CD14-positive monocyte (primary cell): ENCODE data around the gene HS6ST1. TPM values are rescaled to one million over a fixed set of nuclear protein-coding genes. Genes with fewer than 3 reads are reported as not detected.

ENCODE experiments used
- DNase-seq, 3 donors: peaks; one replicate each; pipeline ENCODE4 v3.0.0-alpha.2; 2011 to 2022
- H2AFZ ChIP-seq: 2 replicates; pipeline ENCODE4 v1.6.0; 2012; ENCODE audit warnings: mild to moderate bottlenecking, low read depth, low read length, inconsistent platforms; ENCODE audit not compliant: insufficient read depth, poor library complexity, severe bottlenecking
- H3K27ac ChIP-seq, 2 donors: 1 replicate in 1 of 2; 2 replicates in 1 of 2; pipeline ENCODE4 v1.5.1; 2012 to 2013; ENCODE audit warnings: low read length in 2 of 2, control low read depth in 1 of 2, inconsistent platforms in 1 of 2, low read depth in 1 of 2, mild to moderate bottlenecking in 1 of 2
- H3K27me3 ChIP-seq, 2 donors: one replicate each; pipeline versions ENCODE4 v1.6.0 to v1.6.1; 2011 to 2013; ENCODE audit warnings: low read length in 2 of 2; ENCODE audit not compliant: control insufficient read depth in 2 of 2, insufficient read depth in 2 of 2
- H3K36me3 ChIP-seq, 2 donors: replicated peaks in 1 of 2; 1 replicate in 1 of 2; 2 replicates in 1 of 2; pipeline versions ENCODE4 v1.5.1 to v1.6.1; 2012 to 2013; ENCODE audit warnings: low read length in 2 of 2, control low read depth in 1 of 2, inconsistent platforms in 1 of 2, mild to moderate bottlenecking in 1 of 2; ENCODE audit not compliant: insufficient read depth in 2 of 2, control insufficient read depth in 1 of 2
- H3K4me1 ChIP-seq, 2 donors: 1 replicate in 1 of 2; 2 replicates in 1 of 2; pipeline versions ENCODE4 v1.5.1 to v1.6.1; 2012 to 2013; ENCODE audit warnings: low read length in 2 of 2, control low read depth in 1 of 2, inconsistent platforms in 1 of 2, mild to moderate bottlenecking in 1 of 2, moderate library complexity in 1 of 2; ENCODE audit not compliant: insufficient read depth in 2 of 2, control insufficient read depth in 1 of 2
- H3K4me2 ChIP-seq: replicated peaks from 2 replicates; pipeline ENCODE3; 2012; ENCODE audit warnings: low read length, moderate library complexity, mild to moderate bottlenecking; ENCODE audit not compliant: poor library complexity, severe bottlenecking; ENCODE audit errors: extremely low read depth
- H3K4me3 ChIP-seq, 3 experiments: fragments of 200-600 bp in 1 of 3; sonication (generic) in 1 of 3; replicated peaks in 1 of 3; 1 replicate in 2 of 3; 2 replicates in 1 of 3; pipeline ENCODE4 v1.5.1; 2011 to 2013; ENCODE audit warnings: low read length in 3 of 3, mild to moderate bottlenecking in 3 of 3, control low read depth in 2 of 3, low read depth in 2 of 3, inconsistent platforms in 1 of 3, moderate library complexity in 1 of 3
- H3K79me2 ChIP-seq: 2 replicates; pipeline ENCODE4 v1.6.0; 2012; ENCODE audit warnings: mild to moderate bottlenecking, control low read depth, inconsistent platforms, low read length, moderate library complexity; ENCODE audit not compliant: insufficient read depth
- H3K9ac ChIP-seq: 2 replicates; pipeline ENCODE4 v1.6.0; 2017; ENCODE audit warnings: low read length, mild to moderate bottlenecking; ENCODE audit not compliant: insufficient read depth, poor library complexity, severe bottlenecking
- H3K9me3 ChIP-seq, 2 donors: replicated peaks in 1 of 2; 1 replicate in 1 of 2; 2 replicates in 1 of 2; pipeline versions ENCODE4 v1.5.1 to v1.6.1; 2012 to 2013; ENCODE audit warnings: low read length in 2 of 2, control low read depth in 1 of 2; ENCODE audit not compliant: control insufficient read depth in 1 of 2, insufficient read depth in 1 of 2
- H4K20me1 ChIP-seq: 2 replicates; pipeline ENCODE4 v1.6.0; 2012; ENCODE audit warnings: mild to moderate bottlenecking, low read length, control low read depth, moderate library complexity; ENCODE audit not compliant: insufficient read depth
- H3K27ac Mint-ChIP-seq, 7 donors: one replicate each; pipeline ENCODE4 v1.8.0; 2020; ENCODE audit warnings: mild to moderate bottlenecking in 7 of 7, mixed read lengths in 7 of 7, moderate library complexity in 6 of 7, inconsistent platforms in 2 of 7
- H3K27me3 Mint-ChIP-seq, 3 donors: one replicate each; pipeline ENCODE4 v1.8.0; 2021 to 2022; ENCODE audit warnings: low read depth in 3 of 3, mild to moderate bottlenecking in 3 of 3, mixed read lengths in 3 of 3, moderate library complexity in 3 of 3, inconsistent platforms in 1 of 3
- H3K36me3 Mint-ChIP-seq, 2 donors: one replicate each; pipeline ENCODE4 v1.8.0; 2020; ENCODE audit warnings: mixed read lengths in 2 of 2, inconsistent platforms in 1 of 2, mild to moderate bottlenecking in 1 of 2
- H3K4me1 Mint-ChIP-seq: one replicate; pipeline ENCODE4 v1.8.0; 2020; ENCODE audit warnings: mild to moderate bottlenecking, mixed read lengths
- H3K4me3 Mint-ChIP-seq, 2 donors: one replicate each; pipeline ENCODE4 v1.8.0; 2020; ENCODE audit warnings: mild to moderate bottlenecking in 2 of 2, mixed read lengths in 2 of 2, moderate library complexity in 1 of 2
- H3K9me3 Mint-ChIP-seq, 7 donors: one replicate each; pipeline ENCODE4 v1.8.0; 2020 to 2022; ENCODE audit warnings: mixed read lengths in 7 of 7, mild to moderate bottlenecking in 6 of 7, moderate library complexity in 6 of 7, inconsistent platforms in 2 of 7
- CTCF ChIP-seq: fragments of 200-600 bp; IDR thresholded peaks from one replicate; pipeline ENCODE4 v1.8.0; 2022; ENCODE audit warnings: antibody characterized with exemption, mild to moderate bottlenecking
- WGBS: methylation state at CpG from one replicate; pipeline ENCODE4 v1.1.5; 2013; ENCODE audit warnings: missing lambda C conversion rate; ENCODE audit not compliant: insufficient coverage; 5-methylcytosine and 5-hydroxymethylcytosine counted together
- intact Hi-C, 2 donors: fragments of 100-400 bp; cut with micrococcal nuclease; formaldehyde crosslinking; loops; one replicate each; pipeline versions ENCODE4 v1.15.0 to v1.15.1; 2023
- polyA plus RNA-seq, 3 donors: library from polyadenylated mRNA; depleted of rRNA in 1 of 3; unstranded in 2 of 3; stranded (reverse) in 1 of 3; fragments of 300-500 nt in 2 of 3; fragments of >200 nt in 1 of 3; fragmentation: Illumina TruSeq in 2 of 3; gene quantifications; 1 replicate in 2 of 3; 2 replicates in 1 of 3; pipeline ENCODE4 v1.2.3, GENCODE V29; 2012 to 2021
- small RNA-seq: library from RNA; depleted of rRNA; stranded (forward); fragments of <200 nt; gene quantifications from one replicate; pipeline ENCODE3, GENCODE V24; 2012; ENCODE audit warnings: low read depth; ENCODE audit not compliant: insufficient read length

The HS6ST1 gene
- polyA plus RNA-seq, 3 donors, result 2.9 to 5.4 (median 4.0) TPM

GRCh38 chr2:128217671-128218070 lies 101.0 kb downstream of the HS6ST1 start:
- Mint-ChIP-seq H3K4me3 (peak overlapping the region; percentile 59 to 78), H3K27me3 (peaks cover 0 to 7% (median 5%) of the 10 kb centered on the region in 3 donors)

DNA sequence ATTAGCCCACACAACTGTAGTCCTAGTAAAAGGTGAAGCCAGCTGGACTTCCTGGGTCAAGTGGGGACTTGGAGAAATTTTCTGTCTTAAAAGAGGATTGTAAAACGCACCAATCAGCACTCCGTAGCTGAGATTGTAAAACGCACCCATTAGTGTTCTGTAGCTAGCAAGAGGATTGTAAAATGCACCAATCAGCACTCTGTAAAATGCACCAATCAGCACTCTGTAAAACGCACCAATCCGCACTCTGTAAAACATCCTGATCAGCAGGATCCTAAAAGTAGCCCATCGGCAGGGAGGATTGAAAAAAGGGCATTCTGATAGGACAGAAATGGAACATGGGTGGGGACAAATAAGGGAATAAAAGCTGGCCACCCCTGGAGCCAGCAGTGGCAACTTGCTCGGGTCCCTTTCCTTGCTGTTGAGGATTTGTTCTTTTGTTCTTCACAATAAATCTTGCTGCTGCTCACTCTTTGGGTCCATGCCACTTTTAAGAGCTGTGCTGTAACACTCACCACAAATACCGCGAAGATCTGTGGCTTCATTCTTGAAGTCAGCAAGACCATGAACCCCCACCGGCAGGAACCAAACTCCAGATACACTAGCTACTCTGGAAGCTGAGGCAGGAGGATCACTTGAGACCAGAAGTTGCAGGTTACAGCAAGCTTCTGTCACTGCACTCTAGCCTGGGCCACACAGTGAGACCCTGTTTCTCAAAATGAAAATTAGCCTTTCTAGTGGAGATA lies 102.6 kb downstream of the HS6ST1 start:
- no peak overlapping the region for H3K4me3 ChIP-seq
- H3K4me1 ChIP-seq, result peaks cover 6 to 13% of the 10 kb centered on the region in 2 donors
- Mint-ChIP-seq H3K27ac (no peak overlapping the region), H3K9me3 (peaks cover 3 to 4% (median 3%) of the 10 kb centered on the region in 7 donors), H3K27me3 (peaks cover 0 to 7% (median 5%) of the 10 kb centered on the region in 3 donors), H3K36me3 (no peaks in the 10 kb centered on the region), H3K4me1 (peaks cover 16% of the 10 kb centered on the region), H3K4me3 (no peak overlapping the region)
- no peak overlapping the region for H3K4me2 ChIP-seq
- H2AFZ ChIP-seq, result peak overlapping the region; percentile 9
- H3K9me3 ChIP-seq, result no peaks in the 10 kb centered on the region
- H3K79me2 ChIP-seq, result no peaks in the 10 kb centered on the region
- DNase-seq, result no peak
- H3K9ac ChIP-seq, result no peak overlapping the region
- intact Hi-C loops, result no loop called here
- WGBS, result 20% methylated on average over 4 of the region's 10 CpGs
- no peak for TF ChIP-seq CTCF
- H3K36me3 ChIP-seq, result no peaks in the 10 kb centered on the region
- no peak overlapping the region for H3K27ac ChIP-seq
- no peaks in the 10 kb centered on the region for H3K27me3 ChIP-seq
- H4K20me1 ChIP-seq, result no peaks in the 10 kb centered on the region

More at GRCh38 chr2:128217671-128218070, 101.0 kb downstream of the HS6ST1 start:
- intact Hi-C loops, result no loop called here
- 25% methylated on average over 2 of the region's 4 CpGs for WGBS
- no peak overlapping the region for H3K9ac ChIP-seq
- H3K27me3 ChIP-seq, result no peaks in the 10 kb centered on the region
- H3K4me2 ChIP-seq, result peak overlapping the region; percentile 45
- H4K20me1 ChIP-seq, result no peaks in the 10 kb centered on the region
- H3K4me3 ChIP-seq, result peak overlapping the region in 1 of 3 experiments; percentile 45
- no peaks in the 10 kb centered on the region for H3K36me3 ChIP-seq
- Mint-ChIP-seq H3K36me3 (no peaks in the 10 kb centered on the region), H3K9me3 (peaks cover 3 to 4% (median 3%) of the 10 kb centered on the region in 7 donors), H3K27ac (peak overlapping the region in 6 of 7 donors; percentile 50 to 86 (median 69)), H3K4me1 (peaks cover 16% of the 10 kb centered on the region)
- H3K79me2 ChIP-seq, result no peaks in the 10 kb centered on the region
- no peaks in the 10 kb centered on the region for H3K9me3 ChIP-seq
- no peak for TF ChIP-seq CTCF
- peak overlapping the region; percentile 70 for H2AFZ ChIP-seq
- H3K27ac ChIP-seq, result peak overlapping the region in 1 of 2 donors; percentile 62
- peaks cover 6 to 13% of the 10 kb centered on the region in 2 donors for H3K4me1 ChIP-seq
- DNase-seq, result peak; percentile 25 to 54 (median 42)

Small RNA genes within 50 kb of the gene (small RNA-seq; reads per million reads assigned to genes)
- not detected for gene RF00019

Other genes starting within 250 kb of the HS6ST1 start
- 10 to 100 TPM in 2 of 3 donors, 1 to 10 TPM in 1; 8.7 to 15.8 (median 13.8) TPM for gene UGGT1, start 227.7 kb downstream of the HS6ST1 start, polyA plus RNA-seq